Measurements from ENCODE around the gene GPR137. TPM values are rescaled to one million over a fixed set of nuclear protein-coding genes. Genes with fewer than 3 reads are reported as not detected.

Gene GPR137
- total RNA-seq, 2 experiments from 2014 or later = 31.4 to 37.9 TPM

DNA sequence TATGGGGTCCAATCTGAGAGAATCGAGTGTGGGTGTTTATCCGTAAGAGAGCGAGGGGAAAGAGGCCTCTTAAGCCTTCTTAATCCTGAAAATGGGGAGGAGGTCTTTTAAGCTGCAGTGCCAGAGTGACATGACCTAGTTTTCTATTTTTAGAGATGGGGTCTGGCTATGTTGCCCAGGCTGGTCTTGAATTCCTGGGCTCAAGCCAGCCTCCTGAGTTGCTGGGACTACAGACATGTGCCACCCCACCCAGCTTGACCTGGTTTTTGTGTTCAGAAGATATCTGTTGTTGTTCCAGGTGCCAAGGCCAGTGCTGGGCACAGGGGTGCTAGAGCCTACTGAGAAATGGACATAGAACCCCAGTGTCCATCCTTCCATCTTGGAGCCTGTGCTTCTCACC, 2.6 kb upstream of the GPR137 start:
- DNase-seq = no peak
- Mint-ChIP-seq H3K27ac (peak overlapping the region; percentile 4), H3K4me1 (peaks cover 33% of the 10 kb centered on the region), H3K4me3 (peak overlapping the region; percentile 83), H3K9me3 (no peaks in the 10 kb centered on the region), H3K36me3 (ENCODE audit: low read depth) (peaks cover 16% of the 10 kb centered on the region), H3K27me3 (no peaks in the 10 kb centered on the region)
- ChIA-PET POLR2A (interaction anchor here (1.6 to 11.0 kb wide), 5 partner anchors 13 to 76 kb away, joined by 3 to 161 read pairs (median 23); partner anchors contain the start of genes ESRRA, FERMT3 and PPP1R14B), CTCF (interaction anchor here (3.0 to 4.7 kb wide), 3 partner anchors 12 to 77 kb away, joined by 27 to 42 read pairs (median 36); partner anchors contain the start of genes CATSPERZ and FERMT3)

DNA sequence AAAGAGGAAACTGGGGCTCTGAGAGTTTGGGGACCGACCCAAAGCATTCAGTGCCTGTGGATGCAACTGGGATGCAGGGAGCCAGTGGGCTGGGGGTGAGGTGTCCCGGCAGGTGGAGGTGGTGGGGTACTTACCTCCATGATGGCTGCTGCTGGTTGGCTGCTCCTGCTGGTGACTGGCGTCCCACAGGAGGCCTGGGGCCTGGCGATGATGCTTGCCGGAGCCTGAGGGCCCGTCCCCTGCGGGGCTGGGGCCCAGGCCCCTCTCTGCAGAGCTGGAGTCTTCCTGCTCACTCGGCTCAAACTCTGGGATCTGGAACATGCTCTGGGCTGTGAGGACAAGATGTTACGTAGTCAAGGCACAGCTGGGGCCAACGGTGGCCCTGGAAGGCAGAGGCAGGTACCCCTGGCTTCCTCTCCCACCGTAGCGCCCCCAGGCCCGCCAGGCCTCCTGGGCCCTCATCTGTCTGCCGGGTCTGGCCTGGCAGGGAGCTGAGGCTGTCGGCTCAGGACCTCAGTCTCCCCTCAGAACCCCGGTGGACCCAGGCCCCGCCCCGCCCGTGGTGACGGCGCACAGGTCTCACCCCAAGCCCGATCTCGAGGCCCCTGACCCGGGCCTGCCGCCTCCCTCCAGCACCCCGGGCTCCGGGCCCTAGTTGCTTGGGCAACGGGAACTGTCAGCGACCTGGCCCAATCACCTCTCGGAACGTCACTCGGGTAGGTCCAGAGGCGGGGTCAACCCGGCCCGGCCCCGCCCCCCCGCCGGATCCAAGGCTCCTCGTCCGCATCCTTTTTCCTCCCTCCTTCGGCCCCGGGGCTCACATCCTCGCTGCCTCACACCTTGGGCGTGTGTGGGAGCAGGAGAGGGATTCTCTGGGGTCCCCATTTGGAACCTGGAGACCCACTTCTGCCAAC, 1.3 kb upstream of the GPR137 start, which contains the start of gene BAD:
BAD (minus strand) TSS at position 618 of the 914 bp plus-strand sequence; CDS start at position 321, 297 bp downstream.
- H3K9me3 Mint-ChIP-seq = no peaks in the 10 kb centered on the region
- ChIA-PET POLR2A (interaction anchor here (1.0 to 11.0 kb wide), 14 partner anchors 8 to 99 kb away, joined by 3 to 161 read pairs (median 8); partner anchors contain the start of genes CATSPERZ, ESRRA, FERMT3 and FKBP2), CTCF (interaction anchor here (1.2 to 4.7 kb wide), 5 partner anchors 13 to 78 kb away, joined by 5 to 42 read pairs (median 27); partner anchors contain the start of genes CATSPERZ, FERMT3, PRDX5 and TRMT112)
- peaks cover 10% of the 10 kb centered on the region for H3K36me3 Mint-ChIP-seq (ENCODE audit: low read depth)
- peak within 1 kb of the TSS; percentile 83 for H3K4me3 Mint-ChIP-seq
- peak within 1 kb of the TSS; percentile 82 for H3K27ac Mint-ChIP-seq
- peaks cover 28% of the 10 kb centered on the region for H3K4me1 Mint-ChIP-seq
- DNase-seq = peak; percentile 95
- H3K27me3 Mint-ChIP-seq = no peaks in the 10 kb centered on the region

DNA sequence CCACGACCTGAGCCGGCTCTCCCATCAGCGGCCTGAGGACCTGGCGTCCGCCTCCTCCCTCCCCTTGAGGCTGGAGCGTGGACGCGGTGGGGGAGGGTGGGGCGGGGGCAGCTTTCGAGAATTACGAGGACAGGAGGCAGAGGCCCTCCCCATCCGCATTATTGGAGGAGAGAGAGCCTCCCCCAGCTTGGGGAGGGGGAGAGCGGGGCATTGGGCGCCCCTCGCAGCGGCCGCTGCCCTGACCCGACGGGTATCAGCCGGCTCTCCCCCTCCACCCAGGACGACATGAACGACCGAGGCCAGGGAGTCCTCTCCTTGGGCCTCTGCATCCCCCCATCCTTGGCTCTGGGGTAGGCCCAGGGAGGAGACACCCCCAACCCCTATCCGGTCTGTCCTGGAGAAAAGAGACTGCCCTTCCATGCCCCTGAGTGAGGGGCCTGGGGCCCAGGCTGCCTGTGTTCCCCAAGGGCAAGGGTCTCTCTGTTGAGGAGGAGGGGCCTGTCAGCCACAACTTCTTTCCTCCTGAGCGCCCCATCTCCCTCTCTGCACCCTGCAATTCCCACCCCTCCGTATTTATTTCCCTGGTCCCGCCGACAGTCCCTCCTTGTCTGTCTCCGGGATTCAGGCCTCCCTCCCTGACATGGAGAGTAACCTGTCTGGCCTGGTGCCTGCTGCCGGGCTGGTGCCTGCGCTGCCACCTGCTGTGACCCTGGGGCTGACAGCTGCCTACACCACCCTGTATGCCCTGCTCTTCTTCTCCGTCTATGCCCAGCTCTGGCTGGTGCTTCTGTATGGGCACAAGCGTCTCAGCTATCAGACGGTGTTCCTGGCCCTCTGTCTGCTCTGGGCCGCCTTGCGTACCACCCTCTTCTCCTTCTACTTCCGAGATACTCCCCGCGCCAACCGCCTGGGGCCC, 495 bp downstream of the GPR137 start:
- peaks cover 32% of the 10 kb centered on the region for H3K4me1 Mint-ChIP-seq
- H3K9me3 Mint-ChIP-seq = no peaks in the 10 kb centered on the region
- ChIA-PET POLR2A (interaction anchor here (1.6 to 11.0 kb wide), 8 partner anchors 10 to 101 kb away, joined by 3 to 161 read pairs (median 13); partner anchors contain the start of genes CATSPERZ, ESRRA, FERMT3 and STIP1), CTCF (interaction anchor here (0.7 to 4.7 kb wide), 7 partner anchors 15 to 83 kb away, joined by 3 to 42 read pairs (median 4); partner anchors contain the start of genes CATSPERZ, FERMT3 and FKBP2)
- H3K4me3 Mint-ChIP-seq = peak overlapping the region; percentile 79
- peak overlapping the region; percentile 70 for H3K27ac Mint-ChIP-seq
- H3K27me3 Mint-ChIP-seq = peaks cover 11% of the 10 kb centered on the region
- H3K36me3 Mint-ChIP-seq (ENCODE audit: low read depth) = peaks cover 14% of the 10 kb centered on the region
- peak; percentile 53 for DNase-seq

DNA sequence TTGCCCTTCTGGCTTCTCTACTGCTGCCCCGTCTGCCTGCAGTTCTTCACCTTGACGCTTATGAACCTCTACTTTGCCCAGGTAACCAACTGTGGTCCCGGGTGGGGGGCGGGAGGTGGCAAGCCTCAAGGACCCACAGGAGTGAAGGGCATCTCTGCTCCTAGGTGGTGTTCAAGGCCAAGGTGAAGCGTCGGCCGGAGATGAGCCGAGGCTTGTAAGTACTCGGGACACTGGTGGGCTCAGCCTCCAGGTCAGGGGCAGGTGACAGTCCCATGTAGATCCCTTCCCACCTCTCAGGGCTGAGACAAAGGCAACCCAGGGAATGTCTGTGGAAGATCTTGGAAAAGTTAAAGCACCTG, 1.1 kb downstream of the GPR137 start:
- peak overlapping the region; percentile 70 for H3K27ac Mint-ChIP-seq
- CTCF ChIA-PET = interaction anchor here (0.8 to 4.7 kb wide), 3 partner anchors 17 to 83 kb away, joined by 3 to 27 read pairs (median 4); partner anchors contain the start of gene FERMT3
- H3K9me3 Mint-ChIP-seq = no peaks in the 10 kb centered on the region
- H3K36me3 Mint-ChIP-seq (ENCODE audit: low read depth) = peaks cover 10% of the 10 kb centered on the region
- H3K4me3 Mint-ChIP-seq = peak overlapping the region; percentile 79
- H3K4me1 Mint-ChIP-seq = peaks cover 28% of the 10 kb centered on the region
- no peak for DNase-seq
- peaks cover 11% of the 10 kb centered on the region for H3K27me3 Mint-ChIP-seq
- POLR2A ChIA-PET = interaction anchor here (1.6 to 11.0 kb wide), 4 partner anchors 17 to 62 kb away, joined by 3 to 161 read pairs (median 24); partner anchors contain the start of gene ESRRA

DNA sequence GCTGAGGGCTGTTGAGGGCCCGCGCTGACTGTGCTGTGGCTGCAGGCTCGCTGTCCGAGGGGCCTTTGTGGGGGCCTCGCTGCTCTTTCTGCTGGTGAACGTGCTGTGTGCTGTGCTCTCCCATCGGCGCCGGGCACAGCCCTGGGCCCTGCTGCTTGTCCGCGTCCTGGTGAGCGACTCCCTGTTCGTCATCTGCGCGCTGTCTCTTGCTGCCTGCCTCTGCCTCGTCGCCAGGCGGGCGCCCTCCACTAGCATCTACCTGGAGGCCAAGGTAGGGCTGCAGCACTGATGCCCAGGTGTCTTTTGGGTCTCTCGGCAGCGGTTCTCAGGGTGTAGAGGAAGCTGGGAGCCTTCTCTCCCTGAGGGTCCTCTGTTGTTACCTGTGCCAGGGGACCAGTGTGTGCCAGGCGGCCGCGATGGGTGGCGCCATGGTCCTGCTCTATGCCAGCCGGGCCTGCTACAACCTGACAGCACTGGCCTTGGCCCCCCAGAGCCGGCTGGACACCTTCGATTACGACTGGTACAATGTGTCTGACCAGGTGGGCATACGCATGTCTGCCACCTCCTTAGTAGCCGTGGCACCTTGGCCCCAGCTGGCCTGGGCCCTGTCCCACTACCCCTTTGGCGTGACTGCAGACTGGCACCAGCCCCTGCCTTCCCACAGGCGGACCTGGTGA, 2.2 kb downstream of the GPR137 start:
- Mint-ChIP-seq H3K27me3 (peaks cover 14% of the 10 kb centered on the region), H3K4me3 (no peak overlapping the region), H3K27ac (no peak overlapping the region), H3K36me3 (ENCODE audit: low read depth) (peaks cover 6% of the 10 kb centered on the region), H3K9me3 (no peaks in the 10 kb centered on the region), H3K4me1 (peaks cover 27% of the 10 kb centered on the region)
- no peak for DNase-seq
- ChIA-PET POLR2A (interaction anchor here (1.6 to 11.0 kb wide), 2 partner anchors 18 to 24 kb away, joined by 3 to 161 read pairs; no protein-coding TSS in a partner anchor), CTCF (interaction anchor here (1.7 to 2.2 kb wide), 3 partner anchors 14 to 17 kb away, joined by 4 to 8 read pairs (median 6); no protein-coding TSS in a partner anchor)

DNA sequence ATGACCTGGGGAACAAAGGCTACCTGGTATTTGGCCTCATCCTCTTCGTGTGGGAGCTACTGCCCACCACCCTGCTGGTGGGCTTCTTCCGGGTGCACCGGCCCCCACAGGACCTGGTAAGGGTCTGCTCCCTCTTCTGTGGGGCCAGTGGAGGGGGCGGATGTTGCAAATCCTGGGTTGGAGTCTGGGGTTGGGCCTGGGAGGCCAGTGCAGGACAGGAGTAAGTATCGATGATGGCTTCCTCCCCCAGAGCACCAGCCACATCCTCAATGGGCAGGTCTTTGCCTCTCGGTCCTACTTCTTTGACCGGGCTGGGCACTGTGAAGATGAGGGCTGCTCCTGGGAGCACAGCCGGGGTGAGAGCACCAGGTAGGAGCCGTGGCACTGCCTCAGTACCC, 2.7 kb downstream of the GPR137 start:
- Mint-ChIP-seq H3K27ac (no peak overlapping the region), H3K4me1 (peaks cover 24% of the 10 kb centered on the region), H3K4me3 (no peak overlapping the region), H3K9me3 (no peaks in the 10 kb centered on the region), H3K36me3 (ENCODE audit: low read depth) (peaks cover 6% of the 10 kb centered on the region), H3K27me3 (peaks cover 19% of the 10 kb centered on the region)
- DNase-seq = no peak
- POLR2A ChIA-PET = interaction anchor here (11.0 kb wide), 1 partner anchor 18 kb away, joined by 161 read pairs; no protein-coding TSS in a partner anchor
- CTCF ChIA-PET = interaction anchor here (0.6 to 2.2 kb wide), 4 partner anchors 13 to 100 kb away, joined by 3 to 8 read pairs (median 4); no protein-coding TSS in a partner anchor

DNA sequence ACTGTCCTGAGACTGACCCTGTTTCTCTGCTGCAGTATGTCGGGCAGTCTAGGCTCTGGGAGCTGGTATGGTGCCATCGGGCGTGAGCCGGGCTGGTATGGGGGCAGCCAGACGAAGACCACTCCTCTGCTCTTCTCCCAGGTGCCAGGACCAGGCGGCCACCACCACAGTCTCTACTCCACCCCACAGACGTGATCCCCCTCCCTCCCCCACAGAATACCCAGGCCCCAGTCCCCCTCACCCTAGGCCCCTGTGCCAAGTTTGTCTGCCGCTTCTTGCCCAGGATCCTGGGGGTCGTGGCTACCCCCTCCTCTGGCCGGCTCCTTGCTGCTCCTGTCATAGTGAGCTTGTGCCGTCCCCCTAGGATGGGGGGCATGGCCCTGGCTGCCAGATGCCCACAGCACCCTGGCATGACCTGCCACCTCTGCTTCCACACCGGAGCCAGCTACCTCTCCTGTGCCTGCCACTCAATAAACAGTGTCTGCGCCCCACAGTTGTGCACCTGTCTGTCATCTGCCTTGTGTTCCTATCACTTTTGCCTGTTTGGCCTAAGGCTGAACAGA, 3.4 kb downstream of the GPR137 start:
- H3K27ac Mint-ChIP-seq = no peak overlapping the region
- CTCF ChIA-PET = interaction anchor here (0.6 to 2.4 kb wide), 6 partner anchors 12 to 101 kb away, joined by 3 to 13 read pairs (median 5); no protein-coding TSS in a partner anchor
- peaks cover 6% of the 10 kb centered on the region for H3K36me3 Mint-ChIP-seq (ENCODE audit: low read depth)
- H3K9me3 Mint-ChIP-seq = no peaks in the 10 kb centered on the region
- H3K4me3 Mint-ChIP-seq = no peak overlapping the region
- no peak for DNase-seq
- POLR2A ChIA-PET = interaction anchor here (1.0 to 11.0 kb wide), 3 partner anchors 13 to 29 kb away, joined by 3 to 161 read pairs (median 6); partner anchors contain the start of gene PRDX5
- H3K27me3 Mint-ChIP-seq = peaks cover 26% of the 10 kb centered on the region
- H3K4me1 Mint-ChIP-seq = peaks cover 22% of the 10 kb centered on the region

DNA sequence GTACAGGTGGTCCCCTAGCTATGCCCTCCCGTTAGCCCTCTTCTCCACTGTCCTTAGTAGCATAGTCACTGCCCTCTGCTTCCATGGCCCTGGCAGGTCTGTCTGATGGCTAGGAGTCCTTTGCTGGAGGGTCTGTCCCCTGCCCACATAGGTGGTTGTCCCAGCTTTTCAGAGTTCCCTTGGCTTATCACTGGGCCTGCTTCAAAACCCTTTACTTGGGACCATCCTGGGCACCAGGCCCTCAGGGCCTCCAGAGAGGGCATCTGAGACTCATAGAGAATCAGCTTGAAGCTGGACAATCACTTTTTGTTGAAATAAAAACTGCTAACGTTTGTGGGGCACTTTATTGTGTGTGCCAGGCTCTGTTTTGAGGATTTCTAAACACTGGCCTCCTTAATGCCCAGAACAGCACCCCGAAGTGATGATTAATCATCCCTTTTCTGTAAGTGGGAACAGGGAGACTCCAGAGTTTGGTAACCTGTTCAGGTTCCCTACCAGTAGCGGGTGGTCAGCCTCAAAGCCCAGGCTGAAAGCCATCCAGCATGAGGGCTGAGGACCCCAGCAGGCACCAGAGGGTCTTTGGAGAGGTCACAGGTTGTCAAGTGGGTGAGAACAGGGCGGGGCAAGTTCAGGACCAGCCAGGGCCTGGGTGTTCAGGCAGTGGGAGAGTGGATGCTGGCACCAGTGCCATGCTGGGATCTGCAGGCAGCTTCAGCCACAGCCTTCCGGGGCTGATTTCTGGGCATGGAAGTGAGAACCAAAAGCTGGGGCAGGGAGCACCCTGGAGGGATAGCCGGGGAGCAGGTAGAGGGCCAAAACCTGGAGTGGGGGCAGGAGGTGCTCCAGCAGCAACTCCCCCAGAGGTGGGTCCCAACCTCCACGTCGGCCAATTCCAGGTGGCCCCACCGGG, 5.0 kb downstream of the GPR137 start:
- peaks cover 6% of the 10 kb centered on the region for H3K36me3 Mint-ChIP-seq (ENCODE audit: low read depth)
- peaks cover 38% of the 10 kb centered on the region for H3K27me3 Mint-ChIP-seq
- peak overlapping the region; percentile 53 for H3K4me3 Mint-ChIP-seq
- H3K9me3 Mint-ChIP-seq = no peaks in the 10 kb centered on the region
- no peak for DNase-seq
- no peak overlapping the region for H3K27ac Mint-ChIP-seq
- CTCF ChIA-PET = interaction anchor here (2.2 to 2.4 kb wide), 2 partner anchors 11 to 14 kb away, joined by 8 to 13 read pairs; no protein-coding TSS in a partner anchor
- peaks cover 20% of the 10 kb centered on the region for H3K4me1 Mint-ChIP-seq
- POLR2A ChIA-PET = interaction anchor here (0.8 to 1.6 kb wide), 5 partner anchors 14 to 64 kb away, joined by 3 to 6 read pairs (median 3); partner anchors contain the start of genes ESRRA, NUDT22, PRDX5 and TRPT1

DNA sequence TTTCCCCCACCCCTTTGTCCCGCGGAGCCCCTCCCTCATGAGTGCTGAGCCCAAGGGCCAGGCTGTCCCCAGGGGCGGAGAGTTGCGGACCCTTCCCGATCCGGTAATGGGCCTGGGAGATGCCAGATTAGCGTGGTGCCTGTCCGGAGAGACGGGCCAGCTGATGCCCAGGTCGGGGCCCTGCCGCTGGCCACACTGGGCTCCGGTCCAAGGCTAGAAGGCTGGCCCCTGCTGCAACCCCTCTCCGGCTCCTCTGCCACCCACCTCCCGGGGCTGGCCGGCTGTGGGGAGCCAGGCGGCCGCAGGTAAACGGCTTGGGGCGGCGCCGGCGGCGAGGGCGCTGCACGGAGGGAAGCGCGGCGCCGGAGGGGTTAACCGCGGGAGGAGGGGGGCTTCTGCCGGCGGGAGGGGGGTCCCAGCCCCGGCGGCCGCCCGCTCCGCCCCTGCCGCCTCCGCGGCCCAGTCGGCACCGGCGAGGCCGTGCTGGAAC, 5.7 kb downstream of the GPR137 start, which contains the start of gene KCNK4:
KCNK4 (plus strand) TSS at position 41 of the 490 bp plus-strand sequence. CDS start 1,717 bp downstream, outside the sequence.
- Mint-ChIP-seq H3K4me3 (peak within 1 kb of the TSS; percentile 53), H3K27ac (no peak within 1 kb of the TSS), H3K27me3 (peaks cover 46% of the 10 kb centered on the region), H3K9me3 (no peaks in the 10 kb centered on the region), H3K36me3 (ENCODE audit: low read depth) (peaks cover 6% of the 10 kb centered on the region), H3K4me1 (peaks cover 18% of the 10 kb centered on the region)
- ChIA-PET POLR2A (interaction anchor here (1.4 to 1.6 kb wide), 2 partner anchors 9 to 21 kb away, joined by 3 read pairs; no protein-coding TSS in a partner anchor), CTCF (interaction anchor here (2.4 kb wide), 1 partner anchor 10 kb away, joined by 13 read pairs; no protein-coding TSS in a partner anchor)
- no peak for DNase-seq
